ENCODE measurements around the gene FAM53C. TPM values are rescaled to one million over a fixed set of nuclear protein-coding genes. Genes with fewer than 3 reads are reported as not detected.

Gene FAM53C
- total and polyA plus RNA-seq, 2 experiments from 2014 or later, result 21.0 to 45.0 TPM

- Mint-ChIP-seq H3K4me3 (no peak overlapping the region), H3K27me3 (ENCODE audit: insufficient read depth, low read depth, poor library complexity) (peaks cover 12% of the 10 kb centered on the region), H3K4me1 (peaks cover 16% of the 10 kb centered on the region), H3K36me3 (ENCODE audit: low read depth) (peaks cover 59% of the 10 kb centered on the region), H3K9me3 (no peaks in the 10 kb centered on the region; the same call in 2 of the 3 replicates), H3K27ac (no peak overlapping the region)
- peaks cover 17% of the 10 kb centered on the region for H3K79me2 ChIP-seq (replicated peaks; ENCODE audit: insufficient read depth)
- no peak overlapping the region for H2AFZ ChIP-seq
- DNase-seq (ENCODE audit: low spot score), result no peak
- H3F3A ChIP-seq (replicated peaks; ENCODE audit: low read depth), result no peaks in the 10 kb centered on the region; the same call in 1 of the 2 replicates
- no peak overlapping the region for H3K4me3 ChIP-seq
- peaks cover 11% of the 10 kb centered on the region; the same call in 1 of the 2 replicates for H3K4me1 ChIP-seq (ENCODE audit: insufficient read depth)
- ATAC-seq, result no peak
- H3K4me2 ChIP-seq, result no peak overlapping the region
- TF ChIP-seq NANOG (IDR thresholded peaks at IDR 0.05; ENCODE audit: borderline replicate concordance), result no peak
- TF ChIP-seq ZNF331 (CRISPR knock-in tag; IDR thresholded peaks at IDR 0.05; ENCODE audit: low read depth), result no peak
- TF ChIP-seq JUNB (IDR thresholded peaks at IDR 0.05; ENCODE audit: unreplicated experiment), result no peak
- no peaks in the 10 kb centered on the region; the same call in 1 of the 2 replicates for H3K9me2 ChIP-seq (ENCODE audit: insufficient read depth)
- peaks cover 10% of the 10 kb centered on the region for H3K36me3 ChIP-seq (ENCODE audit: insufficient read depth)
- H3K27me3 ChIP-seq (ENCODE audit: insufficient read depth), result no peaks in the 10 kb centered on the region
- H3K27ac ChIP-seq (ENCODE audit: low read depth), result no peak overlapping the region
- H4K20me1 ChIP-seq (replicated peaks; ENCODE audit: insufficient read depth), result peaks cover 7% of the 10 kb centered on the region
These were observed 11.9 kb downstream of the FAM53C start for GRCh38 chr5:138349852-138350562.

GRCh38 chr5:138350563-138350890 lies 12.5 kb downstream of the FAM53C start:
- Mint-ChIP-seq H3K27me3 (ENCODE audit: insufficient read depth, low read depth, poor library complexity) (peaks cover 12% of the 10 kb centered on the region), H3K9me3 (no peaks in the 10 kb centered on the region; the same call in 2 of the 3 replicates), H3K36me3 (ENCODE audit: low read depth) (peaks cover 54% of the 10 kb centered on the region), H3K4me3 (no peak overlapping the region; the same call in 2 of the 3 replicates), H3K27ac (no peak overlapping the region), H3K4me1 (peaks cover 21% of the 10 kb centered on the region)
- H3K4me3 ChIP-seq, result no peak overlapping the region
- peaks cover 11% of the 10 kb centered on the region; the same call in 1 of the 2 replicates for H3K4me1 ChIP-seq (ENCODE audit: insufficient read depth)
- no peaks in the 10 kb centered on the region; the same call in 1 of the 2 replicates for H3K9me2 ChIP-seq (ENCODE audit: insufficient read depth)
- H3K36me3 ChIP-seq (ENCODE audit: insufficient read depth), result peaks cover 10% of the 10 kb centered on the region
- H3F3A ChIP-seq (replicated peaks; ENCODE audit: low read depth), result no peaks in the 10 kb centered on the region; the same call in 1 of the 2 replicates
- H2AFZ ChIP-seq, result no peak overlapping the region
- no peak for ATAC-seq
- no peak overlapping the region for H3K27ac ChIP-seq (ENCODE audit: low read depth)
- DNase-seq (ENCODE audit: low spot score), result no peak
- no peak overlapping the region for H3K4me2 ChIP-seq
- H3K27me3 ChIP-seq (ENCODE audit: insufficient read depth), result no peaks in the 10 kb centered on the region
- H4K20me1 ChIP-seq (replicated peaks; ENCODE audit: insufficient read depth), result peaks cover 7% of the 10 kb centered on the region
- H3K79me2 ChIP-seq (replicated peaks; ENCODE audit: insufficient read depth), result peaks cover 22% of the 10 kb centered on the region
- no peak for TF ChIP-seq JUNB (IDR thresholded peaks at IDR 0.05; ENCODE audit: unreplicated experiment)
- no peak for TF ChIP-seq POLR2AphosphoS5 (IDR thresholded peaks at IDR 0.05; ENCODE audit: low read depth)
- TF ChIP-seq ZNF114 (CRISPR knock-in tag; IDR thresholded peaks at IDR 0.05), result no peak
- no peak for TF ChIP-seq ZNF462 (CRISPR knock-in tag; IDR thresholded peaks at IDR 0.05)
- no peak for TF ChIP-seq NANOG (IDR thresholded peaks at IDR 0.05; ENCODE audit: borderline replicate concordance)
- TF ChIP-seq REST (IDR thresholded peaks at IDR 0.05; ENCODE audit: unreplicated experiment), result no peak
- no peak for TF ChIP-seq STAT1 (IDR thresholded peaks at IDR 0.05; ENCODE audit: unreplicated experiment)
- TF ChIP-seq CREB1 (CRISPR knock-in tag; IDR thresholded peaks at IDR 0.05; ENCODE audit: low read depth), result no peak
- TF ChIP-seq ETS1 (IDR thresholded peaks at IDR 0.05), result no peak
